Fibroblast of villous mesenchyme (primary cell): Measurements from ENCODE around the gene CGNL1. TPM values are rescaled to one million over a fixed set of nuclear protein-coding genes. Genes with fewer than 3 reads are reported as not detected.

Experiments used
- DNase-seq: peaks from one replicate; pipeline ENCODE4 v3.0.0-alpha.2; 2010; ENCODE audit warnings: low read depth
- H3K4me3 ChIP-seq: 2 replicates; pipeline ENCODE4 v1.5.1; 2011; ENCODE audit warnings: low read depth, mild to moderate bottlenecking, low read length
- CTCF ChIP-seq: IDR thresholded peaks from 2 replicates; pipeline ENCODE4 v1.5.1; 2012; ENCODE audit warnings: low read depth, mild to moderate bottlenecking, low read length; ENCODE audit not compliant: insufficient read depth
- total RNA-seq: library from RNA; depleted of rRNA; stranded (reverse); fragments of >200 nt; gene quantifications from 2 replicates; pipeline ENCODE4 v1.2.3, GENCODE V29; 2012

Gene CGNL1
- total RNA-seq, 1 donor, result 0.43 TPM

GRCh38 chr15:57401546-57401945, 25.2 kb downstream of the CGNL1 start:
- H3K4me3 ChIP-seq, result no peak overlapping the region
- no peak for DNase-seq
- no peak for TF ChIP-seq CTCF

GRCh38 chr15:57403017-57403416, 26.7 kb downstream of the CGNL1 start:
- no peak overlapping the region for H3K4me3 ChIP-seq
- DNase-seq, result no peak
- TF ChIP-seq CTCF, result no peak

GRCh38 chr15:57403566-57404325, 27.4 kb downstream of the CGNL1 start:
- no peak overlapping the region for H3K4me3 ChIP-seq
- DNase-seq, result peak; percentile 23
- no peak for TF ChIP-seq CTCF

- TF ChIP-seq CTCF, result no peak
- no peak for DNase-seq
These were observed 28.8 kb downstream of the CGNL1 start for GRCh38 chr15:57405133-57405532.

GRCh38 chr15:57406062-57406772, 29.9 kb downstream of the CGNL1 start:
- no peak overlapping the region for H3K4me3 ChIP-seq
- no peak for TF ChIP-seq CTCF
- DNase-seq, result peak; percentile 39

More at GRCh38 chr15:57405133-57405532, 28.8 kb downstream of the CGNL1 start:
- H3K4me3 ChIP-seq, result no peak overlapping the region

GRCh38 chr15:57410373-57410772, 34.1 kb downstream of the CGNL1 start:
- no peak for TF ChIP-seq CTCF
- no peak overlapping the region for H3K4me3 ChIP-seq
- DNase-seq, result no peak
